HuH-7 (cell line): ENCODE results near the gene TMEM163.
A peak's percentile ranks its signal among the peaks of the same experiment; 100 is the strongest.
"Not testable (repeated sequence)": the region's sequence is repeated elsewhere in the genome, so short reads cannot be mapped to it uniquely, and the experiment has no call there.

Experiments
- DNase-seq: peaks from one replicate; pipeline ENCODE4 v3.0.0; 2011; ENCODE audit warnings: low spot score

Gene TMEM163

DNA sequence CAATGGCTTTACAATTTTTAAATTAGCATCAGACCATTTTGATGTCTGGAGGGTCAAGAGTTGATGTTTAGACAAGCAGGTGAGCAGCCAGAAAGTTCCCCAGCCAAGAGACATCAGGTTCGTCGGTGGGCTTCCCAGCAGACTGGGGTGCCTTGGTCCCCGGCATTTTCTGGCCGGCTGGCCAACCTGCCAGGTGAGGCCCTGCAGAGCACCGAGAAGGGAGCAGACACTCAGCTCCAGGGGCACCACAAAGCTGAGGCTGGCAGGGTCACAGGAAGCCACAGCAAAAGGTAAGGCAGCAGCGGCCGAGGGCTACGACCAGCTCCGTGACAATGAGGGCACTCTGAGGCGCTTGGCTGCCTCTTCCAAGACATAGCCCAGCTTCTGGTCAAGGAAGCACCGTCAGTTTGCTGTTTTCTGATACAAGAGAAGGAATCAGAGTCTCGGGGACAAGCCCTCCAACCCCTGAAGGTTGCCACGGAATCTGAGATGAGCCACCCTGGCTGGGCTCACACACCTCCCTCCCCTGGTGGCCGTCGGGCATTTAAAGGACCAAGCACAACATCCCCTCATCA lies 235.9 kb downstream of the TMEM163 start:
- no peak for DNase-seq

DNA sequence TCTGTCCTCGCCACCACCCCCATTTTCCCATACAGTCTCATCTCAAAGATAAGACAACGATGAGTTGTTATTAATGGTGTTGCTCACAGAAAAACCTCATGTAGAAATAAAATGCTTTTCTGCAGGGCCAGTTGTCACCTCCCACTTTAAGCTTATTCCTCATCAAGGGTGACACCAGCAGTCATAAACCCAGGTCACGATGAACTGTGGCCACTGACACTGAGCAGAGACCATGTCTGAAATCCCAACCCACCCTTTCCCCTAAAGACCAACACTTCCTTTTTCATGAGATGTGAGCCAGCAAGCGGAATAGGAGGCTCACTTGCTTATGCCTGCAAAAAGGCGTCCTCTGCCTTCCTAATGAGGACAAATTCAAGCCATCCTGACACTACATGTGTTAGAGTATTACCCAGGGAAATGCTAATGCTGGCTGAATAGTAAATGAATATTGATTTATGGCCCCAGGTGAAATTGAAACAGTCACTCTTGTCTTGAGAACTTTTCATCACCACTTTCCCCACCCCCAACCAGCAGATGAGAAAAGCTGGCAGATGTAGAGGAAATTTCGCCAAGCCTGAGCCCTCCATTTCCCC lies 236.6 kb downstream of the TMEM163 start:
- DNase-seq: no peak

DNA sequence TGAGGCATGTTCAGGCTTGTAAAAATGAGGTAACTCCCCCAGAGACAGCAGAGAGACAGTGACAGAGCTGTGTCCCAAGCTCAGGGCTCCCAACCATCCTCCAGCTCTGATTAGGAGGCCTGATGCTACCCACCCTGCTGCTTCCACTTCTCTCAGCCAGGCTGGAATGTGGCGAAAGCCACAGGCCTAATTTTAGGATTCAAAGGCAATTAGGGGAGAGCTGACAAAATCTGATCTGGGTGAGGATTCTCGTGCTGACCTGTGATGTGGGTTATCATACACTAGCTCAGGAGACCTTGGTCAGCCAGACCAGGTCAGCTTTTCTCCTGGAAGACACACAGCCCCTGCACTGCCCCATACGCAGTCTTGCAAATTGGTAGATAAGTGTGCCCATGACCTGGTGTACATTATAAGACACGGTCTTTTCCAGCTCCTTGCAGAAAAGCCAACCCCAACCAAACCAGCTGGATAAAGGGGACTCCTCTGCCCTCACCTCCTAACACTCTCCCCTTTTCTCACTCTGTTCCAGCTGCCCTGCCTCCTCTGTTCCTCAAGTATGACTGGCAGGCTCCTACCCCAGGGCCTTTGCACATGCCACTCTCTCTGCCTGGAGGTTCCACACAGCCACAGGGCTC lies 239.0 kb downstream of the TMEM163 start:
- DNase-seq: no peak

DNA sequence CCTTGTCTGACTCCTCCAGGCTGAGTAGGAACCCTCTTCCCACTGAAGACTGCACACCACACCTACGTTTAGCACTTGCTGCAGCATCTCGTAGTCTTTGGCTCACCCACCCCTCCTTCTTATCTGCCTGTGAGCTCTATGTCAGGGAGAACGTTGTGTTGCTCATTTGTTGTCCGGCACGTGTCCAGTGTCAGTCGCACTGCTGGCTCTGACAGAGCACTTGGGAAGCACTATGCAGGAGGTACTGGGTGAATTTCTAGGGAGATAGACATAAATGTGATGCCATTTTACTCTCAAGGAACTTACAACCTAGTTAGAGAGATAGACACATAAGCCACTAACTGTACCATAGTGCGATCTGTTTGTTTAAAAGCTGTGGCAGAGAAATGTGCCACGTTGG lies 241.8 kb downstream of the TMEM163 start:
- not testable (repeated sequence) for DNase-seq

- no peak for DNase-seq
Observed at GRCh38 chr2:134470561-134471168, 248.1 kb downstream of the TMEM163 start.

GRCh38 chr2:134469516-134470115 lies 249.2 kb downstream of the TMEM163 start:
- DNase-seq: no peak

GRCh38 chr2:134468776-134469175 lies 250.0 kb downstream of the TMEM163 start:
- no peak for DNase-seq

- no peak for DNase-seq
Observed at GRCh38 chr2:134468164-134468563, 250.6 kb downstream of the TMEM163 start.

DNA sequence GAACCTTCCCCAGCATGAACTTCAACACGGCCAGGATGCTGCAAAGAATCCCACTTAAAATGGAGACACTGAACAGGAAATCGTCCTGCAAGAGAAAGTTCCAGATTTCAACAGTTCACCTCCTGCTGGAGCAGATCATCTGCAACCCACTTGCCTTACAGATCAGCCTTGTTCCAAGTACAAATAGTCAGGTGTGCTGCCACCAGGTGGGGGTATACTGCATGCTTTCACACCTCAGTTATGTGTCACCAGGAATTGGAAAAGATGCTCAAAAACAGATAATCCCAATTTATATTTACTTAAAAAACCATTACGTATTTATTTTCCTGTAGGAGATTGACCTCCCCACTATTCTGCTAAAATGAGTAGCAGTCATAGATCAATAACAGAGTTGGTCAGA lies 252.7 kb downstream of the TMEM163 start:
- peak; percentile 40 for DNase-seq

DNA sequence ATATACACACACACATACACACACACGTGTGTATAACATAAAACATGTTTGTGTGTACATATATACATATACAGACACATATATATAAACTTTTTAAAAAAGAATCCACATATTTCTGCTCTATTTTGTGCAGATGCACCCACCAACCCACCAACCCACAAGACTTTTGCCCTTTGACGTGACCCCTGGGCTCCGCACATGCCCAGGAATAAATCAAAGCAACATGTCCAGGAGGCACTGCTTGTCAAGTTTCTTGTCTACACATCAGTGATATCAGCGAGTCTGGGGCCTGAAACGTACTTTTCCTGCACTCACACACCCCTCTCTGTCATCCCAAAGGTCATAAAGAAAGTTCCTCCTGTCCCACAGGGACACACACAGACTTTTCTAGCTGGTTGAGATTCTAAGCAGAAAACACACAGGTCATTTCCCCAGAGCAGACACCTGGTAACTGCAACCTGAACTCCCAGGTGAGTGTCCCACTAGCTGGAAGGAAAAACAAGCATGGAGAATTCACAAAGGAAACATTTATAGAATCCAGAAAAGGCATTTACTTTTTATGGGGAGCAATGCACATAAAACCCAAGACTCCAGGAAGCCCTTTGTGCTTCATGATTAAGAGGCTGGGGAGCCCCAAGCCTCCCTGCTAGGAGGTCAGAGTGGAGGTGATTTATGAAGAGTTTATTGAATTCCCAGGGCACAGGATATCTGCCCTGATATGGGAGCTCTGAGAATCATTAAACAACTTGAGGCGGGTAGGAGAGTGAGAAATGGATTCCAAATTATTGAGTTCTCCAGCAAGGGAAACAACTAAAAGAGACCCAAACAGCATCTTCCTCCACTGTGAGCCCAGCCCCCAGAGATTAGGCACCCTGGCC lies 253.3 kb downstream of the TMEM163 start:
- no peak for DNase-seq

DNA sequence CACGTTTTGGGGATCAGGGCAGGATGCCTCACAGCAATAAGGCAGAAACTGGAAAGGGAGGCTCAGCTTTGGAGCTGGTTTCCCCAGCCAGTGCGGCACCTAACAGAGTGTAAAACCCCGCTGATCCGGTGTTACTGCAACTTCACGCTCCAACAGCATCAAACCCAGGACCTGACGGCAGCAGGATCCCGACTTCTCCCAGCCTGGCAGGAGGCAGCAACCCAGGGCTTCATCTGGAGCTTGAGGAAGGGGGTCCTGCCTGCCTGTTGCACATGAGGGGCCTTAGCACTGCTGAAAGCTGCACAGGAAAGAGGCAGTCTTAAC lies 255.1 kb downstream of the TMEM163 start:
- DNase-seq: no peak

GRCh38 chr2:134462791-134463698 lies 255.8 kb downstream of the TMEM163 start:
- DNase-seq: no peak

DNA sequence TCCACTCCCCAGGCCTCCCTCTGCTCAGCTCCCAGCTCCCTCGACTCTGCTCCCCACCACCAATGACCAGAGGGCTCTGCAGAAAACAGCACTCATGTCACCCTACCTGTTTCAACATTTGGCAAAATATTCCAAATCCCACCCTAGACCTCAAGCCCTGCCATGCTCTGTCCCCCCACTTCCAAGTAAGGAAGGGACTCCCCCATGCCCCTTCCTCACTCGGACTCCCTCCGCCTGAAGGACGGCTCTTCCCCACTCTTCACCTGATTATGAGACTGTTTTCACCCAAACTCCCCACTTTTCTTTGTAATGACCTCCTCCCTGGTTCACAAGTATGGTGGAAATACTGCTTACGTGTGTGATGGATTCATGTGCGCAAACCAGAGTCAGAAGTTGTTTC lies 256.5 kb downstream of the TMEM163 start:
- no peak for DNase-seq

DNA sequence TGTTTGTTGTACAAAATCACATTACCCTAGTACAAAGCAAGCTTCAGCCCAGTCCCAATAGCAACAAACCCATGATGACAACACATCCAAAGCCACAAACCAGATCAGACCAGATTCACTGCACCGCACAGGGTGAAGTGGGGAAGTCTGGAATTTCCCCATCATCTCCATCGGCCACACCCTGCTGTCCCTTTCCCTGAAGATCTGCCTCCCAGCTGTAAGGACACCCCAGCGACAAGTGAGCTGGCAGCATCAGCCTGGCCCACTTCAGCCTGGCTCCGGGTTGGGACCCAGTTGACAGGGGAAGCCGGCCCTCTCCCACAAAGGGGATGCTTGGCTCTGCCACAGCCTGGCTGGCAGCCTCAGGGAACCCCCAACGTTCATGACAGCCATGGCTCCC lies 257.3 kb downstream of the TMEM163 start:
- no peak for DNase-seq

- peak; percentile 67 for DNase-seq
Observed at GRCh38 chr2:134460583-134460998, 258.2 kb downstream of the TMEM163 start.

- DNase-seq: no peak
Observed at GRCh38 chr2:134459706-134460406, 258.9 kb downstream of the TMEM163 start.

DNA sequence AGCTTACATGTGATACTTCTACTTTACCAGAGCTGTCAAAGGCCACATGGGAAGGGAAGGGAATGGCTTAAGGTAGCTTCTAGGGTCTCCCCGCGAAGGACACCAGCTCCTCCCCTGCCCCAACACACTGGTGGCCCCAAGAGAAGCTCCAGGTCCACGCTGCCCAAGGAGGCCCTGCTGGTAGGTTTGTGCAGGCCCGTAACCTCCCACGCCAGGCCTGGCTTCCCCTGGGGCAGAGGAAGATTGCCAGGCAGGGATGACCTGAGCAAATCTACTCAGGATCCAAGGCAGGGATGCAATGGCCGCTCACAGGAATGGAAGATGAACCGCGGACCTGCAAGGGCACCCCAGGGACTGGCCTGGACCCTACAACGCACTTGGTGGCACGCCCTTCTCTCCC lies 259.9 kb downstream of the TMEM163 start:
- no peak for DNase-seq

DNA sequence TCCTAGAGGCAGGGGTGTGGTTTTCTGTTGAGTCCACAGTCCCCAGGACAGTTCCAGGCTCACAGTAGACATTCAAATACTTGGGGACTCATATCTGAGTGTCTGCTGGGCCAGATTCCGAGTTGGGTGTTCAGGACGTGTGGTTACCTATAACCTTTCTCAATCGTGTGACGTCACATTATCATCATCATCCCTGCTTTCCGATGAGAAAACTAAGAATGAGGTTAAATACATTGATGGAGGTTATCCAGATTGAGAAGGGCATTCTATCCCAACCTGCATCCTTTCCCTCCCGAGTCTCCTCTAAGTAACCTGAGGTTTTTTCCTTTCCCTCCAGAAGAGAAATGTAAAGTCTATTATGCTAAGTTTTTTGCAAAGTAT lies 260.3 kb downstream of the TMEM163 start:
- no peak for DNase-seq

DNA sequence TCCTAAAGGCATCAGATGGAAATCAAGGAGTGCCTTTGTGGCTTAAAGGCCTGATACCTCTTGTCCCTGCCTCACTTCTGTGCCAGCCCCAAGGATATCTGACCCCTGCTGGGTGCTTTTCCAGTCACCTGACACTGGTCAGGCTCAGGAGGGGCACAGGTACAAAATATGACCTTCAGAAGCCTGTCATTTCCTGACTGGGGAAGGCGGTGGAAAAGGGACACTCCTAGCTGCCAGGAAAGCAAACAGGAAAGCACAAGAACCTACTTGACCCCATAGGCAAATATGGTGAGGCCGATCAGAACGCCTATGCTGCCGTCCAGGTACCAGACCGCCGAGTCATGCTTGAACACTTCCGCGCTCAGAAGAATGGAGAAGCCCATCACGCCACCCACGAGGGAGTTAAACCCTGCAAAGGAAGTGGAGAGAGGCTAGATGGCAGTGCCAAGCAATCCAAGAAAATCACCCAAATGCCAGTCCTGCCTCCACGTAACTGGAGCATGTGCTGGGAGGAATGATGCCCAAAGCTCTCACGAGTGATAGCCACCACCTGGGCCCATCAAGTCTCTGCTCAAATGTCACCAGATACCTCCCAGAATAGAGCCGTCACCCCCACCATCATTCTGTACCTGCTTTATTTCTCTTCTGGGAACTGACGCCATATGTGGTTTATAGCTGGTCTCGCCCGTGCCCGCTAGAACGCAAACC lies 260.9 kb downstream of the TMEM163 start:
- no peak for DNase-seq

DNA sequence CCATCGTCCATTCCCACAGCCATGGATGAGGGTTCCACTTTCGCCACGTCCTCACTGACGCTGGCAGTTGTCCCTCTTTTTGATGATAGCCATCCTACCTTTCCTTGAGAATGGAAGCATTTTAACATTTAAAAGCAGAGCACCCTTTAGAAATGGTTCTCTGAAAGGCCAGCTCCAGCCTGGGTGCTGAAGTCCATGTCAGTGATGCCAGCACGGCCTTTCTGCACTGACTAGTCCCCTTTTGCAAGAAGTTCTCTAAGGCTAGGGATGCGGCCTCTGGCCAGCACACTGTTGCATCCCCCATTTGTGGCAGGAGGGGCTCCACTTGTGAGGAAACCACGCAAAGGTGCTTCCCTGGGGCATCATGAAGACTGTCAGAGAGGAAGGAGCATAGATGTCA lies 261.4 kb downstream of the TMEM163 start:
- no peak for DNase-seq
